ENCODE data around the gene IRS2. TPM values are rescaled to one million over a fixed set of nuclear protein-coding genes. Genes with fewer than 3 reads are reported as not detected.

IRS2 gene
- total and polyA plus RNA-seq, 3 donors from 2014 or later: 6.9 to 33.4 (median 23.9) TPM

- WGBS, 2 donors: 64 to 69% methylated on average over 4 of the region's 4 CpGs
- Histone ChIP-seq H3K27me3 (no peaks in the 10 kb centered on the region), H3K4me1 (no peaks in the 10 kb centered on the region), H3K27ac (no peak overlapping the region), H3K9me3 (no peaks in the 10 kb centered on the region), H3K4me3 (no peak overlapping the region), H3K36me3 (ENCODE audit: low read depth, missing control alignments) (no peaks in the 10 kb centered on the region)
- intact Hi-C loops (cut with DNase I; ENCODE audit: low total_unique reads): no loop called here
- DNase-seq: no peak
- TF ChIP-seq CTCF (IDR thresholded peaks at IDR 0.05) (no peak), POLR2A (IDR thresholded peaks at IDR 0.05) (no peak)
Observed at GRCh38 chr13:109755997-109756396, 30.4 kb downstream of the IRS2 start.

GRCh38 chr13:109755551-109755950, 30.8 kb downstream of the IRS2 start:
- Histone ChIP-seq H3K4me3 (no peak overlapping the region), H3K27me3 (no peaks in the 10 kb centered on the region), H3K36me3 (ENCODE audit: low read depth, missing control alignments) (no peaks in the 10 kb centered on the region), H3K27ac (no peak overlapping the region), H3K4me1 (no peaks in the 10 kb centered on the region), H3K9me3 (no peaks in the 10 kb centered on the region)
- no peak for DNase-seq
- intact Hi-C loops (cut with DNase I; ENCODE audit: low total_unique reads): no loop called here
- 93 to 98% methylated on average over 13 of the region's 13 CpGs for WGBS, 2 donors
- TF ChIP-seq POLR2A (IDR thresholded peaks at IDR 0.05): no peak
- no peak for TF ChIP-seq CTCF (IDR thresholded peaks at IDR 0.05)

GRCh38 chr13:109751477-109751876, 34.9 kb downstream of the IRS2 start:
- intact Hi-C loops (cut with DNase I; ENCODE audit: low total_unique reads): no loop called here
- 96 to 97% methylated on average over 4 of the region's 4 CpGs for WGBS, 2 donors
- H3K9me3 ChIP-seq: no peaks in the 10 kb centered on the region
- no peaks in the 10 kb centered on the region for H3K27me3 ChIP-seq
- TF ChIP-seq CTCF (IDR thresholded peaks at IDR 0.05) (no peak), POLR2A (IDR thresholded peaks at IDR 0.05) (no peak)
- H3K4me1 ChIP-seq: no peaks in the 10 kb centered on the region
- DNase-seq: no peak
- H3K36me3 ChIP-seq (ENCODE audit: low read depth, missing control alignments): no peaks in the 10 kb centered on the region
- H3K27ac ChIP-seq: no peak overlapping the region
- no peak overlapping the region for H3K4me3 ChIP-seq

- Histone ChIP-seq H3K36me3 (ENCODE audit: low read depth, missing control alignments) (no peaks in the 10 kb centered on the region), H3K27me3 (no peaks in the 10 kb centered on the region), H3K4me1 (no peaks in the 10 kb centered on the region), H3K4me3 (no peak overlapping the region), H3K9me3 (no peaks in the 10 kb centered on the region), H3K27ac (no peak overlapping the region)
- no peak for DNase-seq
- intact Hi-C loops (cut with DNase I; ENCODE audit: low total_unique reads): no loop called here
- TF ChIP-seq CTCF (IDR thresholded peaks at IDR 0.05): no peak
- TF ChIP-seq POLR2A (IDR thresholded peaks at IDR 0.05): no peak
- WGBS, 2 donors: 93 to 97% methylated on average over 4 of the region's 4 CpGs
Observed at GRCh38 chr13:109750221-109750775, 36.1 kb downstream of the IRS2 start.

GRCh38 chr13:109749365-109749764, 37.0 kb downstream of the IRS2 start:
- no peak for DNase-seq

More at GRCh38 chr13:109749365-109749764, 37.0 kb downstream of the IRS2 start:
- no peak overlapping the region for H3K4me3 ChIP-seq
- intact Hi-C loops (cut with DNase I; ENCODE audit: low total_unique reads): no loop called here
- H3K27ac ChIP-seq: no peak overlapping the region
- TF ChIP-seq CTCF (IDR thresholded peaks at IDR 0.05) (no peak), POLR2A (IDR thresholded peaks at IDR 0.05) (no peak)
- 87 to 91% methylated on average over 5 of the region's 5 CpGs for WGBS, 2 donors
- H3K4me1 ChIP-seq: peaks cover 7% of the 10 kb centered on the region
- no peaks in the 10 kb centered on the region for H3K9me3 ChIP-seq
- no peaks in the 10 kb centered on the region for H3K27me3 ChIP-seq
- H3K36me3 ChIP-seq (ENCODE audit: low read depth, missing control alignments): no peaks in the 10 kb centered on the region

All from testis (tissue), 3 donors.